Breast epithelium (tissue), 4 donors: ENCODE data around the gene NME3. TPM values are rescaled to one million over a fixed set of nuclear protein-coding genes. Genes with fewer than 3 reads are reported as not detected.

Experiments
- DNase-seq, 2 donors: peaks; one replicate each; pipeline ENCODE4 v3.0.0-alpha.2; 2019; ENCODE audit warnings: low spot score in 2 of 2
- H3K27ac ChIP-seq, 2 donors: fragments of 200-600 bp; sonication (generic) in 1 of 2; one replicate each; pipeline ENCODE4 v1.5.1; 2016 to 2019; ENCODE audit warnings: mild to moderate bottlenecking in 1 of 2
- H3K27me3 ChIP-seq, 2 donors: fragments of 200-600 bp; sonication (generic) in 1 of 2; one replicate each; pipeline versions ENCODE4 v1.5.1 to v1.6.0; 2017 to 2019; ENCODE audit warnings: control low read depth in 1 of 2, mild to moderate bottlenecking in 1 of 2
- H3K36me3 ChIP-seq: fragments of 200-600 bp; one replicate; pipeline ENCODE4 v1.5.1; 2019
- H3K4me1 ChIP-seq, 2 donors: fragments of 200-600 bp; sonication (generic); one replicate each; pipeline ENCODE4 v1.5.1; 2016 to 2019; ENCODE audit warnings: control low read depth in 1 of 2
- H3K4me3 ChIP-seq, 3 donors: fragments of 200-600 bp; sonication (generic); 1 replicate in 2 of 3; 2 replicates in 1 of 3; pipeline ENCODE4 v1.5.1; 2016 to 2019; ENCODE audit warnings: mild to moderate bottlenecking in 3 of 3, moderate library complexity in 2 of 3
- H3K9me3 ChIP-seq, 2 donors: fragments of 200-600 bp; sonication (generic) in 1 of 2; one replicate each; pipeline ENCODE4 v1.5.1; 2016 to 2019; ENCODE audit warnings: control low read depth in 1 of 2
- POLR2A ChIP-seq: fragments of 450-650 bp; IDR thresholded peaks from one replicate; pipeline ENCODE4 v1.6.1; 2016; ENCODE audit warnings: antibody characterized with exemption, mild to moderate bottlenecking, moderate library complexity
- POLR2AphosphoS5 ChIP-seq, 3 donors: sonication (generic); formaldehyde crosslinking; IDR thresholded peaks; one replicate each; pipeline ENCODE4 v1.6.1; 2017; ENCODE audit warnings: antibody characterized with exemption in 3 of 3
- intact Hi-C: fragments of 100-400 bp; cut with DNase I; formaldehyde crosslinking; loops from one replicate; pipeline ENCODE4 v1.15.1; 2023; ENCODE audit warnings: low total_unique reads
- total RNA-seq, 3 donors: library from RNA; depleted of rRNA; stranded (reverse); fragments of >200 nt; gene quantifications; one replicate each; pipeline ENCODE4 v1.1.0, GENCODE V29; 2016
- TF ChIP-seq, protein P1 (sequence below), 3 donors: fragments of 450-650 bp; IDR thresholded peaks; one replicate each; pipeline ENCODE4 v1.5.1; 2016 to 2017; ENCODE audit warnings: antibody characterized with exemption in 3 of 3, mild to moderate bottlenecking in 3 of 3, moderate library complexity in 3 of 3

The NME3 gene
- total RNA-seq, 3 donors from 2014 or later: 86.6 to 119 (median 115) TPM

DNA sequence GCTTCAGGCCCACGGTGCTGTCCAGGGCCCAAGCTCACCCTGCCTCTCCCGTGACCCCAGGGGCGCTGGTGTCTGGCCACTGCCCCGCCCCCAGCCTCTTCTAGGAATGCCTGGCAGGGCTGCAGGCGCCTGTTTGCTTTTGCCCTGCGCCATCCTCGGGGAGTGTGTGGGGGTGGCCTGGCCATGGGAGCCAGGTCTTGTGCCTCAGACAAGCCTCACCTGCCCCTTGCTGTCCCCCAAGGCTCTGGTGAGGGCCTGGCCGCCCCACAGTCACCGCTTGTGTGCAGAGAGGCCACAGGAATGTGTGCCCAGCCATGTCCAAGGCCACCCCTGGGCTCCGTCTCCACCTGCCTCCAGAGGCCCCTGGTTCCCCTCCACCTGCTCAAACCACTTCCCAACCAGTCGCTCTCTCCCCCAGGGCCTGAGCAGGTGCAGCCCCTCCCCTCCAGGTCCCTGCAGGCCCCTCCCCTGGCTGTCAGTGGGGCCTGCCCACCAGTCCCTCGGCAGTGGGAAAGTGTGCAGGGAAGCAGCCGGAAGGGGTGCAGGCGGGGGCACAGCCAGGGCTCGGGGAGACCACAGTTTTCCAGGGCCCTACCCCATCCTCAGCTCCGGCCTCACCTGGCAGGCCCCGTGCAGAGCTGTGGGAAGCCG, 23.0 kb upstream of the NME3 start:
- Histone ChIP-seq H3K36me3 (no peaks in the 10 kb centered on the region), H3K27me3 (no peaks in the 10 kb centered on the region), H3K4me3 (peak overlapping the region in 1 of 3 donors; percentile 23), H3K27ac (no peak overlapping the region), H3K4me1 (peaks cover 0 to 13% of the 10 kb centered on the region in 2 donors), H3K9me3 (peaks cover 0 to 5% of the 10 kb centered on the region in 2 donors)
- no peak for TF ChIP-seq POLR2AphosphoS5 (IDR thresholded peaks at IDR 0.05)
- no peak for TF ChIP-seq POLR2A
- TF ChIP-seq, protein P1, sequence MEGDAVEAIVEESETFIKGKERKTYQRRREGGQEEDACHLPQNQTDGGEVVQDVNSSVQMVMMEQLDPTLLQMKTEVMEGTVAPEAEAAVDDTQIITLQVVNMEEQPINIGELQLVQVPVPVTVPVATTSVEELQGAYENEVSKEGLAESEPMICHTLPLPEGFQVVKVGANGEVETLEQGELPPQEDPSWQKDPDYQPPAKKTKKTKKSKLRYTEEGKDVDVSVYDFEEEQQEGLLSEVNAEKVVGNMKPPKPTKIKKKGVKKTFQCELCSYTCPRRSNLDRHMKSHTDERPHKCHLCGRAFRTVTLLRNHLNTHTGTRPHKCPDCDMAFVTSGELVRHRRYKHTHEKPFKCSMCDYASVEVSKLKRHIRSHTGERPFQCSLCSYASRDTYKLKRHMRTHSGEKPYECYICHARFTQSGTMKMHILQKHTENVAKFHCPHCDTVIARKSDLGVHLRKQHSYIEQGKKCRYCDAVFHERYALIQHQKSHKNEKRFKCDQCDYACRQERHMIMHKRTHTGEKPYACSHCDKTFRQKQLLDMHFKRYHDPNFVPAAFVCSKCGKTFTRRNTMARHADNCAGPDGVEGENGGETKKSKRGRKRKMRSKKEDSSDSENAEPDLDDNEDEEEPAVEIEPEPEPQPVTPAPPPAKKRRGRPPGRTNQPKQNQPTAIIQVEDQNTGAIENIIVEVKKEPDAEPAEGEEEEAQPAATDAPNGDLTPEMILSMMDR (IDR thresholded peaks at IDR 0.05): no peak
- intact Hi-C loops: no loop called here
- no peak for DNase-seq

- H3K36me3 ChIP-seq: no peaks in the 10 kb centered on the region
- peak within 1 kb of the TSS in 1 of 3 donors; percentile 23 for H3K4me3 ChIP-seq
- peaks cover 0 to 5% of the 10 kb centered on the region in 2 donors for H3K9me3 ChIP-seq
- DNase-seq: no peak
- H3K27me3 ChIP-seq: no peaks in the 10 kb centered on the region
- intact Hi-C loops: no loop called here
- no peak within 1 kb of the TSS for H3K27ac ChIP-seq
- TF ChIP-seq POLR2AphosphoS5 (IDR thresholded peaks at IDR 0.05) (no peak), POLR2A (no peak)
- TF ChIP-seq, protein P1 (IDR thresholded peaks at IDR 0.05): no peak
- peaks cover 0 to 13% of the 10 kb centered on the region in 2 donors for H3K4me1 ChIP-seq
Observed at GRCh38 chr16:1793578-1794220, 22.4 kb upstream of the NME3 start, which contains the start of gene IGFALS. Gene IGFALS (minus strand): TSS chr16:1793705. CDS start chr16:1793652, 53 bp downstream.

DNA sequence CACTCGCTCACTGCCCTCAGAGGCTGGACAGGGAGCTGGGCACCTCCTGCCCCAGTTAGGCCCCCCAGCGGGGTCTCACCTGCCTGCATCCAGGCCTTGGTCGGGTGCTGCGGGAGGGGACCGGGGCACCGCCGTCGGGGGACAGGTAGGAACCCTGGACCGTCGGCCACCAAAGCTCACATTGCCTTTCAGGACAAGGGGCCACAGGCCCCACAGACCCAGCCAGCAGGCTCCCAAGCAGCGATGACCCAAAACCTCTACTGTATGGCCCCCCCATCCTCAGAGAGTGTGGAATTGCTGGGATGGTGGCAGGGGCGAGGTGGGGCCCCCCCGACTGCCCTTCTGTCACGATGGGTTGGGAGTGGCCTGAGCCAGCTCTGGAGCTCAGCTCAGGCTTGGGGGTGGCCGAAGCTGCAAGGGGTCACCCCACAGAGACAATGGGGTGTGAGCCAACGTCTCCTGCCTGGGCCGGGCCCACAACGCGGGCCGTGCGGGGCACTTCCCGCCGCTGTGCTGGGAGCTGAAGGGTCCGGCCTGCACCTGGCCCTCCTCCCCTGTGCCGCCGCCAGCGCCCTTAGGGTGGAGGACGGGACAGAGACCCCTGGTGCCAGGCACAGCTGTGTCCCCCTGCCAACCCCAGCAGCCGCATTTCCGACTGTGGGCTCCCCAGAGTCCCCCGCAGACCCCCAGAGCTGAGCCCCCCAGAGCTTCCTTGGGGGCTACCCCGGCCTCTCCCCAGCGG, 21.7 kb upstream of the NME3 start:
- no peaks in the 10 kb centered on the region for H3K27me3 ChIP-seq
- H3K4me1 ChIP-seq: peaks cover 0 to 13% of the 10 kb centered on the region in 2 donors
- DNase-seq: no peak
- TF ChIP-seq POLR2AphosphoS5 (IDR thresholded peaks at IDR 0.05) (no peak), POLR2A (no peak)
- TF ChIP-seq, protein P1 (IDR thresholded peaks at IDR 0.05): no peak
- peaks cover 0 to 2% of the 10 kb centered on the region in 2 donors for H3K9me3 ChIP-seq
- intact Hi-C loops: no loop called here
- no peaks in the 10 kb centered on the region for H3K36me3 ChIP-seq
- H3K4me3 ChIP-seq: no peak overlapping the region
- H3K27ac ChIP-seq: no peak overlapping the region

DNA sequence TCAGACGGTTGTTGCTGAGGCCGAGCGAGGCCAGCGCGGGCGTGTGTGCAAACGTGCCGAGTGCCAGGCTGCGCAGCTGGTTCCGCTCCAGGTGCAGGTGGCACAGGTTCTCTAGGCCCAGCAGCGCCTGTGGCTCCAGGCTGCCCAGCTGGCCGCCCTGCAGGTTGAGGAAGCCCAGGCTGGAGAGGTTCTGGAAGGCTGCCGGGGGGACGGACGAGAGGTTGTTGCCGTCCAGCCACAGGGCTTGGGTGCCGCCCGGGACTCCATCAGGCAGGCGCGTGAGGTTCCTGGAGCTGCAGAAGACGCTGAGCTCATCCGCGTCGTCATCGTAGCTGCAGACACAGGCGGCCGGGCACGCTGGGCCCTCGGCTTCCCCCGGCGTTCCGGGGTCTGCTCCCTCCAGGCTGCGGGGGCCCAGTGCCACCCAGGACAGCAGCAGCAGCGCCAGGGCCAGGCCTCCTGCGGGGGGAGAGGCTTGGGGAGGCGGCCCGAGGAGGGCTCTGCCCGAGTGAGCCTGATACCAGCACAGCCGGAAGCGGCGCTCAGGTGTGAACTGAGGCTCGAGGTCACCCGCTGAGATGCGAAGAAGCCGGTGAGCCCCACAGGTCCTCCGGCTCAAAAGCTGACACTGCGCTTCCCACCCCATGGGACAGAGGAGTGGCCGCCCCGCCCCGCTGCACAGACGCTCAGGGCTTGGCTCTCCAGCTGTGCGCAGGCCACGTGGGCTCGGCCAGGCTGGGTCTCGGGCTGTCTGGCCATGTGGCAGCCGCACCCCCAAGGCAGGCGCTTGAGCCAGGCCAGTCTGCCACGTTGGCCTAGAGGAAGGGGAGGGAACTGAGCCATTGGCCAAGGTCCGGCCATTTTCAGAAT, 20.8 kb upstream of the NME3 start:
- intact Hi-C loops: no loop called here
- TF ChIP-seq POLR2AphosphoS5 (IDR thresholded peaks at IDR 0.05) (no peak), POLR2A (no peak)
- TF ChIP-seq, protein P1 (IDR thresholded peaks at IDR 0.05): no peak
- Histone ChIP-seq H3K27ac (no peak overlapping the region), H3K4me1 (peaks cover 0 to 13% of the 10 kb centered on the region in 2 donors), H3K4me3 (no peak overlapping the region), H3K9me3 (no peaks in the 10 kb centered on the region), H3K27me3 (no peaks in the 10 kb centered on the region), H3K36me3 (no peaks in the 10 kb centered on the region)
- DNase-seq: no peak
